ENCODE data around the gene PIEZO2.

GRCh38 chr18:10785798-10786197 is 363.6 kb downstream of the PIEZO2 start:
- TF ChIP-seq ZNF138 (tag by site-specific recombination; IDR thresholded peaks at IDR 0.05; ENCODE audit: borderline replicate concordance) (no peak), ZBTB6 (tag by site-specific recombination; IDR thresholded peaks at IDR 0.05) (no peak), KLF1 (tag by site-specific recombination; IDR thresholded peaks at IDR 0.05) (no peak), REST (tag by site-specific recombination; IDR thresholded peaks at IDR 0.05) (no peak), PRDM4 (tag by site-specific recombination; IDR thresholded peaks at IDR 0.05) (no peak), BCL11A (tag by site-specific recombination; IDR thresholded peaks at IDR 0.05; ENCODE audit: low read depth) (no peak), ZBTB21 (tag by site-specific recombination; IDR thresholded peaks at IDR 0.05) (no peak), HOXC10 (CRISPR knock-in tag; IDR thresholded peaks at IDR 0.05) (no peak), REPIN1 (tag by site-specific recombination; IDR thresholded peaks at IDR 0.05; ENCODE audit: low read depth) (no peak), ZNF324 (tag by site-specific recombination; IDR thresholded peaks at IDR 0.05) (no peak), ZNF660 (tag by site-specific recombination; IDR thresholded peaks at IDR 0.05) (no peak), CTCF (tag by site-specific recombination; IDR thresholded peaks at IDR 0.05) (no peak), ZNF24 (tag by site-specific recombination; IDR thresholded peaks at IDR 0.05) (no peak), ZNF133 (tag by site-specific recombination; IDR thresholded peaks at IDR 0.05) (no peak)
